Measurements from ENCODE around the gene HCN4. TPM values are rescaled to one million over a fixed set of nuclear protein-coding genes. Genes with fewer than 3 reads are reported as not detected.

HCN4 gene
- polyA plus RNA-seq, 4 donors: 0.78 to 1.5 (median 1.1) TPM

DNA sequence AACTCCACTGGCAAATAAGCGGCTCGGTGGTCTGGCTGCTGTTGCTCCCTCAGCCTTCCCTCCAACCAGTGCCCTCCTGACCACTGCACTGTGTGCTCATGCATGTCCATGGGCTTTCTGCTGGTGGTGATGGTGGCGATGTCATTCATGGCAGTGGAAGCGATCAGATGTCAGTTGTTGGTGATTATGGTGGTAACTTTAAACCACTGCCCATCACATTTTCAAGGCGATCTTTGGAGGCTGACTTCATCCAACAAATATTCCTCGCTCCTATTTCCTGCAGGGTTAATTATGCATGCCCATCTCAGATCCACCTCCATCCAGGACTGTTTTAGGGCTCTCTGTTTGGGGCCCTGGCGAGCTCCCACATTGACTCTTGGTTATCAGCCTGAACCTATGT, 13.4 kb upstream of the HCN4 start:
- no peak for DNase-seq (ENCODE audit: low read depth in 4 of 4, low spot score in 2 of 4)

DNA sequence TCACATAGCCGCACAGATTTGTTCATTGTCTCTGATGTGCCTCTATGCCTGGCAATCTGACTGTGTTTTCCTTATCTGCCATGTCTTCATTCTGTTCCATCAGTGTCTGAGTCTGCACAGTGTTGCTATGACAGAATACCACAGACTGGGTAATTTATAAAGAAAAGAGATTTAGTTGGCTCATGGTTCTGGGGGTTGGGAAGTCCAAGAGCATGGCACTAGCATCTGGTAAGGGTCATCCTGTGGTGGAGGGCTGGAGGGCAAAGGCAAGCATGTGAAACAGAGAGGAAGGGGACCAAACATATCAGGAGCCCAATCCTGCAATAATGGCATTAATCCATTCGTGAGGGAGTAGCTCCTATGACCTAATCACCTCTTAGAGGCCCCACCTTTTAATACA, 11.9 kb upstream of the HCN4 start:
- DNase-seq (ENCODE audit: low read depth in 4 of 4, low spot score in 2 of 4): no peak

DNA sequence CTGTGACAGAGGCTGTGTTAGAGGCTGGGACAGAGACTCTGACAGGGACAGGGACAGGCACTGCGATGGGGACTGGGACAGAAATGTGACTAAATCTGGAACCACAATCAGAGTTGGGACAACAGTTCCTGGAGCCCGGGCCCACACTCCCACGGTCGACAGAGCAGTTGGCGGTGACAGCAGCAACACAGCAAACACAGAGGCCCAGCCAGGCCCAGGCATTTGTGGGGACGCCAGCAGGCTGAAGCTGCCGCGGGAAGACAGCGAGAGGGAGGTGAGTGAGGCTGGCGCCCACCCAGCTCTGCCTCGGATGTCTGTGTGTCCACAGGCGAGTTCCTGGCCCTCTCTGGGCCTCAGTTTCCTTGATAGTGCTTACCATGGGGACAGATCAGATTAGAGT, 9.3 kb upstream of the HCN4 start:
- no peak for DNase-seq (ENCODE audit: low read depth in 4 of 4, low spot score in 2 of 4)

DNA sequence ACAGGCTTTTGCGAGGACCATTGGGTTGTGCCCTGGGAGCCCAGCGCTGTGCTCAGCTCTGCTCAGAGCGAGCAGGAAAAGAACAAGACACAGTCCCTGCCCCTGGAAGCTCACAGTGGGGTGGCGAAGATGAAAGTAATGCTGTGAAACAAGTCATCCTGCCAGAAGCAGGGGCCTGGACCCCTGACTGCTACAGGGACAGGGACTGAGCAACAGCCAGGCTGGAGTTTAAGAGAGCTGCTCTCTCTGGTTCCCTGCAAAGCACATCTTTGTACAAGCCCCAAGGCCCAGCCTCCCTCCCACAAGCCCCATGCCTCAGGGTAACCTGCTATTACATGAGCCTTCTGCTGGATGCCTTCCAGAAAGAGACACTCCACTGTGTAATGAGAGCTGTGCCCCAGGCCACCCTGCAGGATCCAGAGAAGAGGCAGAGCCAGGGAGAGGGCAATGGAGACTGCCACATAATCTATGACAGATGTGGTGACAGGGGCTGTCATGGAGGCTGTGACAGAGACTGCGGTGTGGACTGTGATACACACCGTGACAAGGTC, 7.1 kb upstream of the HCN4 start:
- DNase-seq (ENCODE audit: low read depth in 4 of 4, low spot score in 2 of 4): no peak

DNA sequence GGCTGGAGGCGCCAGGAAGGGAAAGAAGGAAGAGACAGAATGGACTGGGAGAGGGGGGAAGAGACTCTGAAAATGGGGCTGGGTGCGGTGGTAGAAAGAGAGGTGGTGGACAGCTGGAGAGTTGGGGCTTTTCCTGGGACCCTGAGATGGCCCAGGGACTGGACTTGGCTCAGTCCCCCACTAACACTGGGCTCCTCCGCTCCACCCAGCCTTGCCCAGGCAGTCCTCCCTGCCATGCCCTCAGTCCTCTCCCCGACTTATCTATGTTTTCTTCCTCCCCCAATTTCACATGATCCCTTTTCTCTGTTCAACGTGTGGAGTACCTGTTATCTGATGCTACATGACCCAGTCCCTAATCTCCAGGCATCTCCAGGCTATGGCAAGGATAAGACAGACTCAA, 6.3 kb upstream of the HCN4 start:
- no peak for DNase-seq (ENCODE audit: low read depth in 4 of 4, low spot score in 2 of 4)

DNA sequence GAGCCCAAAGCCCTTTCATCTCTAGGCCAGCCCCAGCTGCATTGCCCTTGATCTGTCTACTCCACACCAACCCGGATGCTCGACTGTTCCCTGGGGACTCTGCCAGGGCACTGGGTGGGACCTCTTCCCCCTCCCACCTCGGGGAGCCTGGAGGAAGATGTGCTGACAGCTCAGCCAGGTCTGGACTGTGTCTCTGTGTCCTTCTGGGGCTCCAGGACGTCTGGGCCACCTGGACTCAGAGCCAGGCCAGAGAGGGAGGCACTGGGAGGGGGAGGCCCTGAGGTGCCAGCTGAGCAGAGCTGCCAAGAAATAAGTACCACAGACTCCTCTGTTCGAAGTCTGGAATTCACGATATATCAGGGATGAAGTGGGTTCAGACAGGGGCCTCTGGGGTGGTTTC, 5.8 kb upstream of the HCN4 start:
- no peak for DNase-seq (ENCODE audit: low read depth in 4 of 4, low spot score in 2 of 4)

DNA sequence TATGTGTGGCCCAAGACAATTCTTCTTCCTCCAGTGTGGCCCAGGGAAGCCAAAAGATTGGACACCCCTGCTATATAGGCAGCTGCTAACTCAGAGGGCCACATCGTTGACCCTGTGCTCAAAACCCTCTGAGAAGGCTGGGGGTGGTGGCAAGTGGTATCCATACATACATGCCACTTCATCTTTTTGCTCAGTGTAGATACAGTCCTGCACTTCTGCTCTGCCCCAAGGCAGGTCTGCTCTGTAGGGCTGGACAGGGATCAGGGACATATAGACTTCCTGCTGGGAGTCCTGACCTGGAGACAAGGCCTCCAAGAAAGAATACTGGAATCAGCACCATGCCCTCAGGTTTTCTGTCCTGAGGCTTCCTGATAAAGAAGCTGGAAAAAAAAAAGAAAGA, 4.5 kb upstream of the HCN4 start:
- DNase-seq (ENCODE audit: low read depth in 4 of 4, low spot score in 2 of 4): no peak

DNA sequence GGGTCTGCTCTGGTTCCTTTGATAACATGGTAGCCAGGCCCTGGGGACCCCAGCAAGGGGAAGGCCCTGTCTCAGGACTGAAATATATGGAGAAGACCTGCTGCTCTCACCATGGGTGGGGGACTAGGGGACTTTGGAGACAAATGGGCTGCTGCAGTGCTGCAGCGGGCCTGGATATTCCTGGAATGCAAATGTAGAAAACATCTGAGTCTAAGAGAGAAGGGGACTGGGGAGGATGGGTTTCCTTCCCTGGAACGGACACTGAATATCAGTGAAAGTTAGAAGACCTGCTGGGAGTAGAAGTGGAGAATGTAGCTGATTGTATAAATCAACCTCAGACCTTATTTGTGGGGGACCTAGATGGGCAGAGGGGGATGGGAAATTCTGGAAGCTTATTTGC, 3.1 kb upstream of the HCN4 start:
- DNase-seq (ENCODE audit: low read depth in 4 of 4, low spot score in 2 of 4): no peak

DNA sequence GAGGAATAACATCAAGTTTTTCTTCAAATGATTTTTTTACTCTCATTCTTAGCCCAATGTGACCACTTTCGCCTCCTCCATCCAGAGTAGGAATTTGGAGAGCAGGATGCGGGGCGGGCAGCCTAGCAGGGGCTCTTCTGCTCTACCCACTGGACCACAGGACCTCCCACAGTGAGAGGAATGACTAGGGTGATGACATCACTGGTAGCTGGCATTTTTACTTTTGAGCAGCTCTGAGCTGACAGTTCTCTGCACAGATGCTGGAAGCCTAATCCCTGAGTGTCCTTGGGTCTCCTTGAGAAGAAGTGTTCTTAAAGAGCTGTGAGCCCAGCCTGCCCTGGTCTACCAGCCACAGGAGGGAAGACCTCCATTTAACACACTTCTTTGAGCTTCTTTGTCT, 1.4 kb upstream of the HCN4 start:
- DNase-seq (ENCODE audit: low read depth in 4 of 4, low spot score in 2 of 4): no peak

DNA sequence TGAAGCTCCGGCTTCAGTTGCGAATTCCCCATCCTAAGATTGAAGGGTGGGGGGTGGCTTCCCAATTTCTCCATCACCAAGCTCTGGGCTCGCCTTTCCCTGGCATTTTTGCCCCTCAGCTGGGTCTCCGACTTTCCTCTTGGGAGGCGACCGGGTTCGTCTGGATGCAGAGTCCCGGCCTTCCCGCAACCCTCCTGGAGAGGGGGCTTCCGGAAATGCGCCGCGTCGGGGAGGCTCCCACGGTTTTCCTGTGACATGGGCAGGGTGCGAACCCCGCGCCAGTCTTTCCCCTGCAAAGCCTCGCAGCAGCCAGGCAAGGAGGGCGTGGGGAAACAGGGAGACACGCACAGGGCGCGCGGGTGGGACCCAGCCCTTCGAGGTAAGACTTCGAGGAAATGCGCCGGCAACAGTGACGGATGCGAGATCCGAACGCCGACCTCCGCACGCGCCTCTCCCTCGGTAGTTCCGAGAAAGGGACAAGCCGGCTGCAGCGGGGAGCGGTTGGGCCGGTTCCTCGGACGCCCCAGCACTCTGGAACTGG, 466 bp upstream of the HCN4 start:
- no peak for DNase-seq (ENCODE audit: low read depth in 4 of 4, low spot score in 2 of 4)

DNA sequence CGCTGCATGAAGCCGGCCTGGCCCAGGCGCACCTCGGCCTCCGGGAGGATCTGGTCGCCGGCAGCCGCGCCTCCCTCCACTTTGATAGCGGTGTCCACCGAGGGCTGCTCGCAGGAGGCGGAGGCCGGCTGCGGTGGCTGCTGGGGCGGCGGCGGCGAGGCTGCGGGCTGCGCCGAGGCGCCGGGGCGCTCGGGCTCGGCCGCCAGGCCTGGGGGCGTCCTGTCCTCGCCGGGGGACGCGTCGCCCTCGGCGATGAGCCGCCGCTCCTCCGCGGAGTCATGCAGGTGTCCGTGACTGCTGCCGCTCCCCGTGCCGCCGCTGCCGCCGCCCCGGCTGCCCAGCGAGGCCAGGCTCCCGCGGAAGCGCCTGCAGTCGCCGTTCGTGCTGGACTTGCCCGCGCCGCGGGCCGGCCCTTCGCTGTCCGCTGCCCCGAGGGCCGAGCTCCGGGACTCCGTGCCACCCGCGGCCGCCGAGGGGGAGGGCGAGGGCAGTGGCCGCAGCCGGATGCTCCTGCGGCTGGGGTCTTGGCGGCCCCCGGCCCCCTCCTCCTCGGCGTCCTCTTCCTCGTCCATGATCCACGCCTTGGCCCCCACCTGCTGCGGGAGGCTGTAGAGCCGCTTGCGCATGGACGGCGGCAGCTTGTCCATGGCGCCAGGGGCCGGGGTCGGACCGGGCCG, 996 bp downstream of the HCN4 start:
- no peak for DNase-seq (ENCODE audit: low read depth in 4 of 4, low spot score in 2 of 4)

DNA sequence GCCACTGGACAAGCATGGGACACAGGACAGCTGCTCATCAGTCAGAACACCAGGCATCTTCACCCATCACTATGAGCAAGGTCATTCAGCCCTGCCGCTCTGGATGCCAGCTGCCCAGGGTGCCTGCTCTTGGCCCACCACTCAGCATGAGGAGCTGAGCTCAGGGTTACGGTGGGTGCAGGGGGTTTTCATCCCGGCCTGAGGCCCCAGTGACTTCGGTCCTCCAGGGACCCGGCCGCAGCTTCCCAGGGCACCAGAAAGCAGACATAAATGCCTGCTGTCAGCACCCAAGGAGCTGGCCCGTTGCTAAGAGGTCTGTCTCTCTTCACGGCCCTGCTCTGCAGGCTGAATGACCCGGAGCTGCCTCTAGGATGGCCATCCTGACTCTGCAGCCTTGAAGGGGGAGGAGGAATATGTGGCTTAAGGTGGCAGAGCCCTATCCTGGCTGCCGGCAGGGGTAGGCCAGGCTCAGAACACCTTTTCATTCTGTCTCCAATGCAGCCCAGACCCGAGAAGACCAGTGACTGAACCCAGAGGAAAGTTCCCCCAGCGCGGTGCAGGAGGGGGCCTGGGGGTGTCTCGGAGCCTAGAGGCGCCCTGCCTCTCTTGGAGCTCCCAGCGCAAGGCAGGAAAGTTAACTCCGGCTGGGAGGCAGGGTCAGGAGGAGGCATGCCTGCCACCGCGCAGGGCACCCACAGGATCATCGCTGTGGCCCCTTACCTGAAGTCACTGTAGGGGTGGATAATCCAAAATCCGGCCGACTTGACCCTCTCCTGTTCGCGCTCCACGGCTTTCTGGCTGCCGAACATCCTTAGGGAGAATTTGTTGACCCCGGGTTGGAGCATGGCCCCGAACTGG, 1.8 kb downstream of the HCN4 start:
- no peak for DNase-seq (ENCODE audit: low read depth in 4 of 4, low spot score in 2 of 4)

DNA sequence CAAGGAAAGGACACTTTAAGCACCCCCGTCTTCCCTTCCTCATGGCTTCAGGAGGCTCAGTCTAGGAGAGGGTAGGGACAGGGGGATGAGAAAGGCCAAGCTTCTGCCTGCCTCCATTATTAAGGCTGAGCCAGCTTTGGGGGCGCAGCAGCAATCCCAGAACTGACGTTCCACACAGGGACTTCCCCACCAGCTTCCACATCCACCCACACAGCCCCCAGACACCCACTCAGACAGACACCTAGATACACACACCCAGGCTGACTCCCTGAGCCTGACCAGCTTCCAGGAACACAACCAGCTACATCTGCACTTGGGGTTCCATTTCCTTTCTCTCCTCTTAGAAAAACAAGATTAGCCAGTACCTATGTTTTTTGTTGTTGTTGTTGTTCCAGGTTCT, 4.7 kb downstream of the HCN4 start:
- no peak for DNase-seq (ENCODE audit: low read depth in 4 of 4, low spot score in 2 of 4)

DNA sequence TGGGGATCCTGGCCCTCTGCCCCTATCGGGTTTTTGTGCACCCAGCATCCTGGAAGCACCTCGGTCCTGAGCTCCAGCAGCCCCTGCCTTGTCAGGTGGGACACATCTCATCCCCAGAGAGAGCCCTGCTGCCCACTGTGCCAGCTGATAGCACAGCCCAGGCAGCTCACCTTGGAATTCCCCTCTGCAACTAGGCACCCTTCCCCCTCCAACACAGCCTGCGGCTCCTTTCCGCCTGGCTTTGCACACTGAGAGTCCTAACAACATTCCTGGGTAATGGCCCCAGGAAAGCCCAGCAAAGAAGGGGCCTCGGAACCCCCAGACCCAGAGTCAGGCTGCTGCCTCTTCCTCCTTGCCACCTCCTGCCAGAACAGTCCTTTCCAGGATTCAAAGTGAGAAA, 5.9 kb downstream of the HCN4 start:
- DNase-seq (ENCODE audit: low read depth in 4 of 4, low spot score in 2 of 4): peak in 1 of 4 donors; percentile 28

DNA sequence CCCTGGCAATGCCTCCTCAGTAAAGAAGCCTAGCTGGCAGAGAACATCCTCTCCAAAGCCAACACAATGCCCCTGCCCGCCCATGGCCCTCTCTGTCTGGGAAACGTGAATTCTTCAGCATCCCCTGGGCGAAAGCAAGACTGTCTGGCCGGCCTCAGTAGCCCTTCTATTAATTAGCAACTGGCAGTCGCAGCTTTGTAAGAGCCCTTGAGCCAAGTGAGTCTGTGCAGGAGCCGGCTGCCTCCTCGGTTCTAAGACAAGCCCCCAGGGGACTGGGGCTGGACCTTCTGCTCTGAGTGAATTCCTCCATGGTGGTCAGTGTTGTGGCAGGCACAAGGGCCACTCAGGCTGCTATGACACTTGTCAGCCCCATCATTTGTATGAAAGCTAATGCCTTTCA, 7.4 kb downstream of the HCN4 start:
- no peak for DNase-seq (ENCODE audit: low read depth in 4 of 4, low spot score in 2 of 4)

DNA sequence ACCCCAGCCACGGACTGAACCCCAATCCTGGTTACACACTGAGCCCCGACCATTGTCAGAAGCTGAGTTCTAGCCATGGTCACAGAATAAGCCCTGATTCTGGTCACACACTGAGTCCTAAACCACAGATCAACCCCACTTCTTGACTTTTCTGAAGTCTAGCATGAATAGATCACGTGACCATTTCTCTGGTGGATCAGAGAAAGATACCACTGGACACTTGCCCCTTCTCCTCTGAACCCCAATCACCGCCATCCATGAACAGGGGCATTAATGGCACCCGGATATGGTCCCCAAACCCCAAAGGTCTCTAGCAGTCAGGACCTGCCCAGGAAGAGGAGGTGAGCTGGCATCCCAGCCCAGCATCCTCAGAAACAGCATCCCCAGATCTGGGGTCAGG, 9.1 kb downstream of the HCN4 start:
- DNase-seq (ENCODE audit: low read depth in 4 of 4, low spot score in 2 of 4): no peak

DNA sequence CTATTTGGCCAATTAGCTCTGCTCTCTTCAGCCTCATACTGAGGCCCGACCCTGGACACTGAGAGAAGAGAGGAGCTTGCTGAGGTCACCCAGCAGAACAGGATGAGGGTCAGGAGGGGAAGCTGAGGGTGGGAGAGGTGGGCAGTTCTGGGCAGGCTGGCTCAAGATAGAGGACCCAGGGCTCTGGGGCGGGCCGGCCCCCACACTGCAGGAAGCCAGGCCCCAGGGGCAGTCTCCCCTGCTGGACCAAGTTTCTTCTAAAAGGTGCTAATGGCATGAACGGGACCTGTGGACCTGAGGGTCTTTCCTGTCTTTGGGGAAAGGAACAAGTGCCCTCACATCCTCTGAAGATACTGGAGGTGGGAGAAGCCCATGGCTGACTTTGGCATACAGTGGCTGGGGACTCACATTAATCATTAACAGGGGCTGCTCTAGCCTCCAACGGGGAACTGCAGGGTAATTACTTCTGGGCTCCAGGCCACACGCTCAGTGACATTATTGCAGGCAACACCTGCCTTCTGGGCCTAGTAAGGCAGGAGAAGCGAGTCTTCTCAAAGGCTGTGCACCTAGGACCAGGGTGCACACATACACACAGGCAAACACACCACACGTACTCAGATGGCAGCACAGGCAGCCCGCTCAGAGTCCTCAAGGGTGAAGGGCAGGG, 10.6 kb downstream of the HCN4 start:
- DNase-seq (ENCODE audit: low read depth in 4 of 4, low spot score in 2 of 4): peak in 1 of 4 donors; percentile 34

DNA sequence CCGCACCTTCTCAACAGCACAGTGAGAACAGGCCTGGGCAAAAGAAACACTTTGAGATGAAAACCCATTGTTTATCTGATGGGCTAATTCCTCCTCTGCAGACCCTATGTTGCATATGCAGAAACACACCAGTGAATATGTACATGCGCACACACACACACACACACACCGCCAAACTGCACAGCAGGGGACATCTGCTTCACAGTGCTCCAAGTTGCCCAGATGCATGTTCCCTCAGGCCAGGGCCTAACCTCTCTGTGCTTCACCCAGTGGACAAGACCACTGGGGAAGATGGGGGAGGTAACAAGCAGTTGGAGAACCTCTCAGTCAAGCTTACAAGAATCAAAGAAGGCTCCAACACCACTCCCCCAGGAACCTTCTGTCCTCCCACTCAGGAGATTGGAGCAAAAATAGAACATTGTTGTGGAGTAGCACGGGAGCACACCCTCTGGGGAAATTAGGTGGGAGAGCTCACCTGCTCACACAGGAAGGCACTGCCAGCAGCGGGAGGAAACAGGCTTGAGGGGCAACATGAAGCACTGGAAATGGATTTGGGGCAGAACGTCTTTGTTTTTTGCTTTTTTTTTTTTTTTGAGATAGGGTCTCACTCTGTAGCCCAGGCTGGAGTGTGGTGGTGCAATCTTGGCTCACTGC, 13.0 kb downstream of the HCN4 start:
- no peak for DNase-seq (ENCODE audit: low read depth in 4 of 4, low spot score in 2 of 4)

DNA sequence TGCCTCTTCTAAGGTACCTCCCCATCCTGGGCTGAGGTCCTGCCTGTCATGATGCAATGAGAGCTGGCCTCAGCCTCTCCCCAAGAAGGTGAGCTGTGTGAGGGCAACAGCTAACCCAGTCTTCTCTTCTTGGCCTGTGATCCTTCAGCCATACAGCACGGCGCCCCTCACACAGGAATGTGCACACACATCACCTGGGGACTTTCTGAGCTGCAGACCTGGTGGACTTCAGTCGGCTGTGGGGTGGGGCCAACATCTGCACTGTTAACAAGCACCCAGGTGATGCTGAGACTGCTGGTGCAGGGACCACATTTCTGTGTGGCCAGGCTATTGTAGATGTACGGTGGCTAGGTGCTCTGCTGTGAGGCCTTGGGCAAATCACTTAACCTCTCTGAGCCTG, 14.5 kb downstream of the HCN4 start:
- no peak for DNase-seq (ENCODE audit: low read depth in 4 of 4, low spot score in 2 of 4)

DNA sequence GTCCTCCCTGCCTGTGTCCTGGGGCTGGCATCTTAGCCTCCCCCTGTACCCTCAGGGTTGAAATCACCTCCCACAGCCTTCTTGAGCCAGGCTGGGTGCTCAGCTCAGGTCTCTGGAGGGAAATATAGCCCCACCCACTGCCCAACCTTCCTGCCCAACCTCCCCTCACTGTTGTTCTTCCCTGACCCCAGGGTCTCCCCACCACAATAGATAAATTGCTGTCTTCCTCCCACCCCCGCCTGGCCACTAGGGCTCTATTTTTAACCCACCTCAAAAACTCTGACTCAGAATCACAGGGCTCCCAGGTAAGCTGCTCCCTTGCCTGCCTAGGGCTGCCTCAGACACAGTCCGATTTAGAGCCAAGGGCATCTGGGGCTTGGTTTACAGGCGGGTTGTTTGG, 15.0 kb downstream of the HCN4 start:
- no peak for DNase-seq (ENCODE audit: low read depth in 4 of 4, low spot score in 2 of 4)

DNA sequence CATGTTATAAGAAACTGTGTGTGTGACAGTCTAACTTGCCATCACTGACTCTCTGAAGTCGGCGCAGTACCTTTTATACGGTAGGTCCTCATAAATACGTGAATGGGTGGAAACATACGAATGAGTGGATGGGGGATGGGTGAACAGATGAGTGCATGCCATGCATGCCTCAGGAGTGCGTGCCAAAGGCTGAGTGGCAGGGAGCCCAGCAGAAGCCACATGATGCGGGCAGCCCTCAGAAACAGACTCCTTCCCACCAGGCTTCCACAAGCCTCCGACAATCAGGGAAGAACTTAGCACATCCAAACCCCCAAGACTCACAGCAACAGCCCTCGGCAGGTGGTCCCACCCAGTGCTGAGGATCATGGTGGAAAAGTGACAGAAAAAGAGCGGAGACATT, 16.7 kb downstream of the HCN4 start:
- no peak for DNase-seq (ENCODE audit: low read depth in 4 of 4, low spot score in 2 of 4)
